Hepatocyte (in vitro differentiated cells): ENCODE data around the gene PMP22. TPM values are rescaled to one million over a fixed set of nuclear protein-coding genes. Genes with fewer than 3 reads are reported as not detected.

Experiments used
- DNase-seq: peaks from one replicate; pipeline ENCODE4 v3.0.0-alpha.2; 2016; ENCODE audit warnings: low spot score
- H2AFZ ChIP-seq: fragments of 200-600 bp; sonication (generic); 2 replicates; pipeline ENCODE4 v1.6.0; 2016; ENCODE audit warnings: antibody characterized with exemption, mild to moderate bottlenecking
- H3K27ac ChIP-seq: fragments of 200-600 bp; sonication (generic); 2 replicates; pipeline ENCODE4 v1.5.1; 2016; ENCODE audit warnings: mild to moderate bottlenecking
- H3K27me3 ChIP-seq: fragments of 200-600 bp; sonication (generic); 2 replicates; pipeline ENCODE4 v1.6.1; 2016
- H3K36me3 ChIP-seq: fragments of 200-600 bp; sonication (generic); replicated peaks from 2 replicates; pipeline ENCODE4 v1.5.1; 2016; ENCODE audit warnings: low read depth; ENCODE audit not compliant: insufficient read depth
- H3K4me1 ChIP-seq: fragments of 200-600 bp; sonication (generic); 2 replicates; pipeline ENCODE4 v1.5.1; 2016; ENCODE audit warnings: mild to moderate bottlenecking, moderate library complexity; ENCODE audit not compliant: insufficient read depth
- H3K4me2 ChIP-seq: fragments of 200-600 bp; sonication (generic); 2 replicates; pipeline ENCODE4 v1.6.0; 2016
- H3K4me3 ChIP-seq: fragments of 200-600 bp; sonication (generic); 2 replicates; pipeline ENCODE4 v1.5.1; 2016; ENCODE audit warnings: mild to moderate bottlenecking
- H3K79me2 ChIP-seq: fragments of 200-600 bp; sonication (generic); 2 replicates; pipeline ENCODE4 v1.6.0; 2017; ENCODE audit warnings: mild to moderate bottlenecking
- H3K9me2 ChIP-seq: fragments of 200-600 bp; sonication (generic); replicated peaks from 2 replicates; pipeline ENCODE4 v1.6.0; 2017; ENCODE audit warnings: mild to moderate bottlenecking; ENCODE audit not compliant: insufficient read depth
- H3K9me3 ChIP-seq: fragments of 200-600 bp; sonication (generic); 2 replicates; pipeline ENCODE4 v1.5.1; 2016; ENCODE audit warnings: low read depth, mild to moderate bottlenecking
- H4K20me1 ChIP-seq: fragments of 200-600 bp; sonication (generic); 2 replicates; pipeline ENCODE4 v1.6.0; 2016; ENCODE audit warnings: mild to moderate bottlenecking; ENCODE audit not compliant: insufficient read depth, poor library complexity, severe bottlenecking
- CTCF ChIP-seq: fragments of 200-600 bp; sonication (generic); IDR thresholded peaks from 2 replicates; pipeline ENCODE4 v1.5.1; 2016; ENCODE audit warnings: antibody characterized with exemption, mild to moderate bottlenecking; ENCODE audit not compliant: poor library complexity
- EZH2 ChIP-seq: fragments of 200-600 bp; sonication (generic); IDR thresholded peaks from 2 replicates; pipeline ENCODE4 v1.6.1; 2016; ENCODE audit warnings: antibody characterized with exemption, mild to moderate bottlenecking, borderline replicate concordance
- EZH2phosphoT487 ChIP-seq: fragments of 200-600 bp; sonication (generic); IDR thresholded peaks from one replicate; pipeline ENCODE4 v1.6.1; 2018; ENCODE audit warnings: antibody characterized with exemption, mild to moderate bottlenecking, low read depth, moderate library complexity; ENCODE audit not compliant: unreplicated experiment, severe bottlenecking
- WGBS: methylation state at CpG from one replicate; pipeline ENCODE4 v1.1.6; 2016; ENCODE audit warnings: low lambda C conversion rate; ENCODE audit errors: missing lambda C conversion rate; 5-methylcytosine and 5-hydroxymethylcytosine counted together
- polyA plus RNA-seq: library from polyadenylated mRNA; unstranded; fragments of >200 nt; fragmentation: Nextera tagmentation; extraction: Ambion mirVana; gene quantifications from 2 replicates; pipeline ENCODE4 v1.2.1, GENCODE V29; 2016
- total RNA-seq: library from RNA; depleted of rRNA; stranded (reverse); fragments of >200 nt; gene quantifications from 2 replicates; pipeline ENCODE4 v1.2.3, GENCODE V29; 2014

PMP22 gene
- total and polyA plus RNA-seq, 2 experiments from 2014 or later, result 111 to 163 TPM

GRCh38 chr17:15274017-15274416, 8.9 kb upstream of the PMP22 start:
- H4K20me1 ChIP-seq, result no peaks in the 10 kb centered on the region
- H3K4me3 ChIP-seq, result no peak overlapping the region
- no peaks in the 10 kb centered on the region for H3K27me3 ChIP-seq
- no peaks in the 10 kb centered on the region for H3K9me2 ChIP-seq
- H3K9me3 ChIP-seq, result no peaks in the 10 kb centered on the region
- no peak for DNase-seq
- no peak overlapping the region for H2AFZ ChIP-seq
- 98% methylated on average over 3 of the region's 3 CpGs for WGBS
- no peak overlapping the region for H3K27ac ChIP-seq
- no peak overlapping the region for H3K4me2 ChIP-seq
- H3K79me2 ChIP-seq, result no peaks in the 10 kb centered on the region
- TF ChIP-seq EZH2 (no peak), EZH2phosphoT487 (no peak), CTCF (no peak)
- H3K4me1 ChIP-seq, result no peaks in the 10 kb centered on the region
- no peaks in the 10 kb centered on the region for H3K36me3 ChIP-seq

- H3K9me2 ChIP-seq, result no peaks in the 10 kb centered on the region
- no peaks in the 10 kb centered on the region for H3K36me3 ChIP-seq
- no peak overlapping the region for H2AFZ ChIP-seq
- TF ChIP-seq CTCF (no peak), EZH2 (no peak), EZH2phosphoT487 (no peak)
- no peaks in the 10 kb centered on the region for H3K4me1 ChIP-seq
- no peak overlapping the region for H3K4me2 ChIP-seq
- no peaks in the 10 kb centered on the region for H4K20me1 ChIP-seq
- no peak for DNase-seq
- no peaks in the 10 kb centered on the region for H3K9me3 ChIP-seq
- H3K79me2 ChIP-seq, result no peaks in the 10 kb centered on the region
- WGBS, result 61% methylated on average over 5 of the region's 5 CpGs
- H3K27ac ChIP-seq, result no peak overlapping the region
- no peak overlapping the region for H3K4me3 ChIP-seq
- H3K27me3 ChIP-seq, result no peaks in the 10 kb centered on the region
These were observed 8.1 kb upstream of the PMP22 start for GRCh38 chr17:15273141-15273793.

GRCh38 chr17:15271741-15272140, 6.6 kb upstream of the PMP22 start:
- Histone ChIP-seq H2AFZ (no peak overlapping the region), H3K27me3 (no peaks in the 10 kb centered on the region), H3K9me2 (no peaks in the 10 kb centered on the region), H3K9me3 (no peaks in the 10 kb centered on the region), H3K4me3 (no peak overlapping the region), H3K27ac (no peak overlapping the region), H3K79me2 (no peaks in the 10 kb centered on the region), H3K4me1 (no peaks in the 10 kb centered on the region), H3K4me2 (no peak overlapping the region), H4K20me1 (no peaks in the 10 kb centered on the region), H3K36me3 (no peaks in the 10 kb centered on the region)
- DNase-seq, result no peak
- TF ChIP-seq CTCF (no peak), EZH2phosphoT487 (no peak), EZH2 (no peak)
- WGBS, result 90% methylated on average over 6 of the region's 6 CpGs
